ENCODE data around the gene ZFP64.

ZFP64 gene

GRCh38 chr20:52104546-52105441 is 86.8 kb downstream of the ZFP64 start:
- DNase-seq (ENCODE audit: low read depth in 2 of 2) = no peak

- DNase-seq (ENCODE audit: low read depth in 2 of 2) = no peak
Observed at GRCh38 chr20:52103913-52104545, 87.5 kb downstream of the ZFP64 start.

- DNase-seq (ENCODE audit: low read depth in 2 of 2) = no peak
Observed at GRCh38 chr20:52103335-52103912, 88.2 kb downstream of the ZFP64 start.

GRCh38 chr20:52102559-52102958 is 89.0 kb downstream of the ZFP64 start:
- no peak for DNase-seq (ENCODE audit: low read depth in 2 of 2)

- DNase-seq (ENCODE audit: low read depth in 2 of 2) = no peak
Observed at GRCh38 chr20:52102126-52102525, 89.5 kb downstream of the ZFP64 start.

All from stimulated activated CD8-positive, alpha-beta memory T cell treated with anti-CD3 and anti-CD28 coated beads, Interleukin-15, amount 100 ng/mL, for 4 hours (primary cell).